NB4 (cell line): Measurements from ENCODE around the gene RP9.

Experiments used
- DNase-seq: peaks from one replicate; pipeline ENCODE4 v3.0.0; 2010; ENCODE audit warnings: low read depth
- H3K4me3 ChIP-seq: one replicate; pipeline ENCODE4 v1.5.1; 2011; ENCODE audit warnings: mild to moderate bottlenecking, low read depth, low read length, moderate library complexity
- CTCF ChIP-seq: IDR thresholded peaks from one replicate; pipeline ENCODE4 v1.5.1; 2012; ENCODE audit warnings: low read depth, low read length
- MAX ChIP-seq: IDR thresholded peaks from 2 replicates; pipeline ENCODE4 v1.6.1; 2011; ENCODE audit warnings: low read depth, low read length
- MYC ChIP-seq: IDR thresholded peaks from 2 replicates; pipeline ENCODE4 v1.6.1; 2011; ENCODE audit warnings: low read depth, low read length
- POLR2A ChIP-seq: IDR thresholded peaks from 2 replicates; pipeline ENCODE4 v1.6.1; 2011; ENCODE audit warnings: mild to moderate bottlenecking; ENCODE audit not compliant: insufficient read length; ENCODE audit errors: extremely low read depth

RP9 gene

DNA sequence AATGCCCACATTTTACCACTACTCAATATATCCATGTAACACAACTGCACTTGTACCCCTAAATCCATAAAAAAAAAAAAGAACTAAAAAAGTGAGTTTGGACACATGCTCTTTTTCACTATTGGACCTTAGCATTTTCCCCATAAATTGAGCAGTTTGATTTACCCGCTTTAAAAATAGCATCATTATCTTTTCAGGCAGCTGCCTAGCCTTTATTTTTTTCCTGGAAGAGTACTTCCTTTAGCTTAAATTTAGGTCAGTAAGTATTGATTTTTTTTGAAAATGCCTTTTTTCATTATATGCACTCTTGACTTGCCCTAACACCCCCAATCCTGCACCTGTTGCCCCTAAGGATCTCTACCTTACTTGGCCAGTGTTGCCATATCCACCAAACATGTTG, 41.3 kb downstream of the RP9 start:
- H3K4me3 ChIP-seq = no peak overlapping the region
- DNase-seq = no peak
- TF ChIP-seq MAX = no peak
- no peak for TF ChIP-seq POLR2A
- TF ChIP-seq CTCF = no peak

DNA sequence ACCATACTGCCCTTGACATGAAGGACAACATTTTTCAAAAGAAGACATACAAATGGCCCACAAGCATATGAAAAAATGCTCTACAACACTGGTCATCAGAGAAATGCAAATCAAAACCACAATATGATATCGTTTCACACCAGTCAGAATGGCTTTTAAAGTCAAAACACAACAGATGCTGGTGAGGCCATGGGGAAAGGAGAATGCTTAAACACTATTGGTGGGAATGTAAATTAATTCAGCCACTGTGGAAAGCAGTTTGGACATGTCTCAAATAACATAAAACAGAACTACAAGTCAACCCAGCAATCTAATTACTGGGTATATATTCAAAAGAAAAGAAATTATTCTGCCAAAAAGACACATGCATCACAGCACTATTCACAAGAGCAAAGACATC, 42.4 kb downstream of the RP9 start:
- TF ChIP-seq POLR2A = no peak
- no peak for TF ChIP-seq MYC
- TF ChIP-seq CTCF = no peak
- no peak for TF ChIP-seq MAX
- no peak for DNase-seq

DNA sequence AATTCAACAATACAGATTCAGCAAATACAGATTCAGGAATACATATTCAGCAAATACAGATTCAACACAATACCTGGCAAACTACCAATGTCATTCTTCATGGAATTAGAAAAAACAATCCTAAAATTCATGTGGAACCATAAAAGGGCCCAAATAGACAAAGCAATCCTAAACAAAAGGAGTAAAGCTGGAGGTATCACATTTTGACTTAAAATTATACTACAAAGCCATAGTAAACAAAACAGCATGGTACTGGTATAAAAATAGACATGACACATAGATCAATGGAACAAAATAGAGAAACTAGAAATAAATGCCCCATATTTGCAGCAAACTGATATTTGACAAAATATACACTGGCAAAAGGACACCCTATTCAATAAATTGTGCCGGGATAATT, 43.2 kb downstream of the RP9 start:
- no peak overlapping the region for H3K4me3 ChIP-seq
- no peak for TF ChIP-seq CTCF
- TF ChIP-seq MYC = no peak
- no peak for TF ChIP-seq MAX
- no peak for TF ChIP-seq POLR2A
- DNase-seq = no peak

More for the DNA sequence above, 42.4 kb downstream of the RP9 start:
- no peak overlapping the region for H3K4me3 ChIP-seq

DNA sequence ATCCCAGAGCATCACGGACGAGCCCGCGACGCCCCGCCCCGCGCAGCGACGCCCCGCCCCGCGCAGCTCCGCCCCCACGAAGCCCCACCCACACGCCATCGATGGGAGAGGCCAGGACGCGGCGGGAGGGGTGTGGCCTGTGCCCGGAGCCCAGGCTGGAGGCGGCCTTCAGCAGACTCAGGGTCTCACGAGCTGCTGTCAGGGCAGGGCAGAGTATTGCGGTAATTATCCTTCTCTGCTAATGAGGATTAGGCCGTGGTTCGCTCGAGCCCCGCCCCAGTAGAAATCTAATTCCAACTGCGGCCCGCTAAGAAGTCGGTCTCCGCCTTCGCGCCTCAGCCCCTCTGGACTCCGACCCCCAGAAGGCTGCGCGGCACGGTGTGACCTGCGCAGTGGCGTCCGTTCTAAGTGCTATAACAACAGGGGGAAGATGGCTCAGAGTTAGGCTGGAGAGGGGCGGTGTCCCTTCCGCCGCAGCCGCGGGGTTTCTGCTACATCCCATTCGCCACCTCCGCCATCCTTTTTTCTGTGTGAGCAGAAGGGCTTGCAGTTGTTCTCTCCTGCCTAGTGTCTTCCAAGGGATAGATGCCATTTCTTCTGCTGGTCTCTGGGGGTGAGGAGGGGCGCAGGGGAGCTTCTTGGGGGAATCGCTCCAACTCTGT, 46.3 kb downstream of the RP9 start:
- H3K4me3 ChIP-seq = peak overlapping the region; percentile 94
- peak; percentile 99 for DNase-seq
- TF ChIP-seq MYC (no peak), MAX (no peak), POLR2A (peak; percentile 4), CTCF (no peak)

GRCh38 chr7:33062023-33062781, 47.0 kb downstream of the RP9 start, which contains the start of gene NT5C3A:
NT5C3A (minus strand) TSS chr7:33062776; CDS start chr7:33062705, 71 bp downstream.
- peak; percentile 70 for DNase-seq
- peak; percentile 81 for TF ChIP-seq MYC
- peak; percentile 80 for TF ChIP-seq POLR2A
- TF ChIP-seq MAX = peak; percentile 72
- no peak for TF ChIP-seq CTCF
- peak within 1 kb of the TSS; percentile 94 for H3K4me3 ChIP-seq
